Erythroblast (primary cell): Measurements from ENCODE around the gene SYT1.

ENCODE experiments used
- GATA1 ChIP-seq: IDR thresholded peaks from 2 replicates; pipeline ENCODE4 v1.6.1; 2011; ENCODE audit warnings: low read depth, mild to moderate bottlenecking, control low read depth, low read length, moderate library complexity
- POLR2A ChIP-seq: IDR thresholded peaks from 2 replicates; pipeline ENCODE4 v1.6.1; 2011; ENCODE audit warnings: mild to moderate bottlenecking, low read length

DNA sequence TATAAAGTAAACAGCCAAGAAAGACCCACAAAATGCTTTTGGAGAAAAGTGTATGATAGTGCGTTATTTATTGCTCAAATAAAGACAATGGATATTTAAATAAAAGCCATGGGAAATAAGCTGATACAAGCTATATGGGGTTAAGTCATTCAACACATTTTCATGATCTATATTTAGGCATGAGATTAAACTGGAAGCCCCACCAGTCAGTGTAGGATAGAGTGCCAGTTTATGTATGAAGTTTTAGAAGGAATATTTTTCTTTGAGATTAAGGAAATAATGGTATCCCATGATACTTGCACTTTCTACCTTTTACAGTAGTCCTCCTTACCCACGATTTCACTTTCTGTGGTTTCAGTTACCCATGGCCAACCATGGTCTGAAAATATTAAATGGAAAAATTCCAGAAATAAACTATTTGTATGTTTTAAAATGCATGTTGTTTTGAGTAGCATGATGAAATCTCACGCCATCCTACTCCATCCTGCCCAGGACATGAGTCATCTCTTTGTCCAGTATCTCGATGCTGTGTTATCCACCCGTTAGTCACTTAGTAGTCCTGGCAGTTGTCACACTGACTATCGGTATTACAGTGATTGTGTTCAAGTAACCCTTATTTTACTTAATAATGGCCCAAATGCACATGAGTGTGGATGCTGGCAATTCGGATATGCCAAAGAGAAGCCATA, 22.3 kb downstream of the SYT1 start:
- TF ChIP-seq POLR2A (no peak), GATA1 (no peak)
